H9 (cell line): Measurements from ENCODE around the gene OXER1. TPM values are rescaled to one million over a fixed set of nuclear protein-coding genes. Genes with fewer than 3 reads are reported as not detected.

Experiments used
- DNase-seq: peaks from one replicate; pipeline ENCODE4 v3.0.0-alpha.2; 2017
- H2AFZ ChIP-seq: one replicate; pipeline ENCODE4 v1.6.1; 2013; ENCODE audit warnings: mild to moderate bottlenecking, low read length, control low read depth, moderate library complexity
- H2AK5ac ChIP-seq: 2 replicates; pipeline ENCODE4 v1.6.1; 2013; ENCODE audit warnings: low read length, control low read depth, mixed read lengths; ENCODE audit not compliant: insufficient read length
- H2BK120ac ChIP-seq: one replicate; pipeline ENCODE4 v1.6.1; 2013; ENCODE audit warnings: low read depth, mild to moderate bottlenecking, low read length, control low read depth, inconsistent platforms; ENCODE audit not compliant: poor library complexity, severe bottlenecking
- H2BK12ac ChIP-seq: 2 replicates; pipeline ENCODE4 v1.6.1; 2013; ENCODE audit warnings: low read length, control low read depth, mixed read lengths, low read depth; ENCODE audit not compliant: insufficient read length
- H2BK15ac ChIP-seq: 2 replicates; pipeline ENCODE4 v1.6.1; 2013; ENCODE audit warnings: low read depth, low read length, control low read depth
- H2BK20ac ChIP-seq: one replicate; pipeline ENCODE4 v1.6.1; 2013; ENCODE audit warnings: low read depth, mild to moderate bottlenecking, low read length, control low read depth, inconsistent platforms; ENCODE audit not compliant: poor library complexity, severe bottlenecking
- H2BK5ac ChIP-seq: 2 replicates; pipeline ENCODE4 v1.6.1; 2013; ENCODE audit warnings: low read length, control low read depth, mixed read lengths; ENCODE audit not compliant: insufficient read length
- H3K14ac ChIP-seq: 2 replicates; pipeline ENCODE4 v1.6.1; 2013; ENCODE audit warnings: low read length, control low read depth; ENCODE audit not compliant: insufficient read depth
- H3K18ac ChIP-seq: 2 replicates; pipeline ENCODE4 v1.6.1; 2013; ENCODE audit warnings: low read depth, mild to moderate bottlenecking, mixed read lengths, low read length, control low read depth; ENCODE audit not compliant: insufficient read length
- H3K23ac ChIP-seq: 2 replicates; pipeline ENCODE4 v1.6.1; 2013; ENCODE audit warnings: low read length, control low read depth, mixed read lengths, low read depth; ENCODE audit not compliant: insufficient read length
- H3K23me2 ChIP-seq: 2 replicates; pipeline ENCODE4 v1.6.1; 2013; ENCODE audit warnings: low read depth, mild to moderate bottlenecking, mixed read lengths, low read length, control low read depth; ENCODE audit not compliant: insufficient read length, poor library complexity, severe bottlenecking
- H3K27ac ChIP-seq: 2 replicates; pipeline ENCODE4 v1.5.1; 2013; ENCODE audit warnings: low read length, control low read depth, mixed read lengths, low read depth; ENCODE audit not compliant: insufficient read length
- H3K27me3 ChIP-seq: 2 replicates; pipeline ENCODE4 v1.6.1; 2013; ENCODE audit warnings: low read length, control low read depth, inconsistent platforms; ENCODE audit not compliant: insufficient read depth
- H3K4ac ChIP-seq: 2 replicates; pipeline ENCODE4 v1.6.1; 2013; ENCODE audit warnings: low read depth, mild to moderate bottlenecking, control low read depth, inconsistent platforms, low read length, moderate library complexity
- H3K4me1 ChIP-seq: 2 replicates; pipeline ENCODE4 v1.6.1; 2013; ENCODE audit warnings: low read length, control low read depth, inconsistent platforms; ENCODE audit not compliant: insufficient read depth
- H3K4me2 ChIP-seq: 2 replicates; pipeline ENCODE4 v1.6.1; 2013; ENCODE audit warnings: low read length, control low read depth, mixed read lengths; ENCODE audit not compliant: insufficient read length, insufficient read depth
- H3K56ac ChIP-seq: 2 replicates; pipeline ENCODE4 v1.6.1; 2013; ENCODE audit warnings: low read depth, mild to moderate bottlenecking, mixed read lengths, low read length, control low read depth; ENCODE audit not compliant: insufficient read length
- H3K79me1 ChIP-seq: 2 replicates; pipeline ENCODE4 v1.6.1; 2013; ENCODE audit warnings: low read depth, mild to moderate bottlenecking, moderate library complexity, low read length, control low read depth, inconsistent platforms; ENCODE audit not compliant: insufficient read depth, poor library complexity, severe bottlenecking
- H3K79me2 ChIP-seq: 2 replicates; pipeline ENCODE4 v1.6.1; 2013; ENCODE audit warnings: low read length, control low read depth, inconsistent platforms; ENCODE audit not compliant: insufficient read depth
- H3K9ac ChIP-seq: 2 replicates; pipeline ENCODE4 v1.6.1; 2013; ENCODE audit warnings: low read length, control low read depth, mixed read lengths; ENCODE audit not compliant: insufficient read length; ENCODE audit errors: extremely low read depth
- H3K9me3 ChIP-seq: one replicate; pipeline ENCODE4 v1.6.1; 2013; ENCODE audit warnings: low read depth, low read length, inconsistent platforms; ENCODE audit not compliant: control insufficient read depth
- H3T11ph ChIP-seq: one replicate; pipeline ENCODE4 v1.6.1; 2013; ENCODE audit warnings: mild to moderate bottlenecking, low read length, control low read depth, inconsistent platforms
- H4K20me1 ChIP-seq: one replicate; pipeline ENCODE4 v1.6.1; 2013; ENCODE audit not compliant: control insufficient read depth, insufficient read length, insufficient read depth
- H4K5ac ChIP-seq: 2 replicates; pipeline ENCODE4 v1.6.1; 2013; ENCODE audit warnings: low read depth, mild to moderate bottlenecking, mixed read lengths, low read length, control low read depth; ENCODE audit not compliant: insufficient read length
- H4K8ac ChIP-seq: replicated peaks from 2 replicates; pipeline ENCODE4 v1.6.1; 2013; ENCODE audit warnings: low read length, control low read depth, mixed read lengths, low read depth; ENCODE audit not compliant: insufficient read length
- H4K91ac ChIP-seq: 2 replicates; pipeline ENCODE4 v1.6.1; 2013; ENCODE audit warnings: low read depth, mild to moderate bottlenecking, moderate library complexity, mixed read lengths, low read length, control low read depth; ENCODE audit not compliant: insufficient read length
- H3K27ac Mint-ChIP-seq, 3 experiments: 2 replicates in 2 of 3; 3 replicates in 1 of 3; pipeline ENCODE4 v1.8.0; 2020 to 2021; ENCODE audit warnings: mixed read lengths in 3 of 3, mild to moderate bottlenecking in 1 of 3, moderate library complexity in 1 of 3
- H3K27me3 Mint-ChIP-seq: 2 replicates; pipeline ENCODE4 v1.8.0; 2021; ENCODE audit warnings: low read depth, mild to moderate bottlenecking, moderate library complexity, mixed read lengths
- H3K36me3 Mint-ChIP-seq, 3 experiments: 2 replicates in 2 of 3; 3 replicates in 1 of 3; pipeline ENCODE4 v1.8.0; 2020 to 2021; ENCODE audit warnings: low read depth in 3 of 3, mixed read lengths in 3 of 3; ENCODE audit not compliant: insufficient read depth in 1 of 3
- H3K4me1 Mint-ChIP-seq, 2 experiments: 2 replicates each; pipeline ENCODE4 v1.8.0; 2020; ENCODE audit warnings: mixed read lengths in 2 of 2
- H3K4me3 Mint-ChIP-seq, 2 experiments: 2 replicates in 1 of 2; 3 replicates in 1 of 2; pipeline ENCODE4 v1.8.0; 2020 to 2021; ENCODE audit warnings: mild to moderate bottlenecking in 2 of 2, mixed read lengths in 2 of 2, moderate library complexity in 1 of 2
- H3K9me3 Mint-ChIP-seq, 2 experiments: 2 replicates in 1 of 2; 3 replicates in 1 of 2; pipeline ENCODE4 v1.8.0; 2020; ENCODE audit warnings: mild to moderate bottlenecking in 2 of 2, mixed read lengths in 2 of 2, moderate library complexity in 1 of 2
- CTCF ChIP-seq: fragments of 200-600 bp; sonication (generic); conservative IDR thresholded peaks from 3 replicates; pipeline ENCODE4 v1.8.0; 2021; ENCODE audit warnings: antibody characterized with exemption, mild to moderate bottlenecking
- WGBS: extraction: QIAGEN DNeasy Blood & Tissue Kit; methylation state at CpG from one replicate; pipeline ENCODE4 v1.1.7; 2013; ENCODE audit warnings: missing lambda C conversion rate, low lambda C conversion rate, mixed read lengths; ENCODE audit not compliant: insufficient read length; ENCODE audit errors: extremely low coverage; 5-methylcytosine and 5-hydroxymethylcytosine counted together
- total RNA-seq: library from RNA; stranded (reverse); gene quantifications from 2 replicates; pipeline ENCODE4 v1.2.1, GENCODE V29; 2021

OXER1 gene
- total RNA-seq, 1 experiment from 2014 or later = 1.6 TPM

GRCh38 chr2:42777883-42778805, 14.2 kb upstream of the OXER1 start:
- no peak overlapping the region for H3K4ac ChIP-seq

More at GRCh38 chr2:42777883-42778805, 14.2 kb upstream of the OXER1 start:
- H3K27ac Mint-ChIP-seq = no peak overlapping the region
- Histone ChIP-seq H3K23ac (no peak overlapping the region), H3K4me1 (peaks cover 4% of the 10 kb centered on the region; the same call in 1 of the 2 replicates), H2BK5ac (no peak overlapping the region), H2BK20ac (no peak overlapping the region), H2BK12ac (no peak overlapping the region), H3K23me2 (no peaks in the 10 kb centered on the region), H3K18ac (no peak overlapping the region), H4K91ac (no peak overlapping the region), H4K20me1 (no peaks in the 10 kb centered on the region), H3K27ac (no peak overlapping the region), H2BK120ac (no peak overlapping the region), H2BK15ac (no peak overlapping the region), H2AK5ac (no peak overlapping the region), H2AFZ (no peak overlapping the region), H3K4me2 (no peak overlapping the region), H3K79me2 (no peaks in the 10 kb centered on the region), H3T11ph (no peak overlapping the region), H3K79me1 (no peaks in the 10 kb centered on the region), H3K56ac (no peak overlapping the region), H4K5ac (no peak overlapping the region), H3K9me3 (peaks cover 7% of the 10 kb centered on the region), H3K9ac (no peak overlapping the region), H4K8ac (no peak overlapping the region), H3K27me3 (no peaks in the 10 kb centered on the region), H3K14ac (no peak overlapping the region)
- peaks cover 17 to 59% (median 44%) of the 10 kb centered on the region in 3 experiments for H3K36me3 Mint-ChIP-seq
- DNase-seq = no peak
- no peaks in the 10 kb centered on the region; the same call in 1 of the 2 replicates for H3K27me3 Mint-ChIP-seq
- TF ChIP-seq CTCF = no peak
- H3K4me1 Mint-ChIP-seq = peaks cover 11 to 20% of the 10 kb centered on the region in 2 experiments
- H3K4me3 Mint-ChIP-seq = no peak overlapping the region
- H3K9me3 Mint-ChIP-seq = peaks cover 49 to 54% of the 10 kb centered on the region in 2 experiments
- WGBS = no CpG with 5 or more reads among the region's 3 CpGs
